KMS-11 (cell line): ENCODE measurements around the gene TMEM163.

Experiments used
- H2AFZ ChIP-seq: fragments of 200-600 bp; sonication (generic); 2 replicates; pipeline ENCODE4 v1.6.1; 2016; ENCODE audit warnings: antibody characterized with exemption, mixed run types, low read depth
- H3K27ac ChIP-seq: fragments of 200-600 bp; sonication (generic); 2 replicates; pipeline ENCODE4 v1.6.1; 2016; ENCODE audit warnings: mild to moderate bottlenecking, mixed run types
- H3K27me3 ChIP-seq: fragments of 200-600 bp; sonication (generic); 2 replicates; pipeline ENCODE4 v1.6.1; 2017; ENCODE audit warnings: mild to moderate bottlenecking, low read depth, mixed run types, moderate library complexity; ENCODE audit not compliant: insufficient read depth
- H3K36me3 ChIP-seq: fragments of 200-600 bp; sonication (generic); 2 replicates; pipeline ENCODE4 v1.6.1; 2017; ENCODE audit warnings: mild to moderate bottlenecking, mixed run types; ENCODE audit not compliant: insufficient read depth
- H3K4me1 ChIP-seq: fragments of 200-600 bp; sonication (generic); 2 replicates; pipeline ENCODE4 v1.6.1; 2016; ENCODE audit warnings: mild to moderate bottlenecking, low read depth, mixed run types; ENCODE audit not compliant: poor library complexity, severe bottlenecking
- H3K4me2 ChIP-seq: fragments of 200-600 bp; sonication (generic); 2 replicates; pipeline ENCODE4 v1.7.0; 2016; ENCODE audit warnings: mild to moderate bottlenecking, mixed run types
- H3K4me3 ChIP-seq: fragments of 200-600 bp; sonication (generic); IDR thresholded peaks from 2 replicates; pipeline ENCODE4 v1.6.1; 2017; ENCODE audit warnings: low read depth, low read length, mixed read lengths; ENCODE audit not compliant: insufficient read depth
- H3K79me2 ChIP-seq: fragments of 200-600 bp; sonication (generic); 2 replicates; pipeline ENCODE4 v1.6.1; 2016; ENCODE audit warnings: low read depth, mixed run types; ENCODE audit not compliant: insufficient read depth
- H3K9ac ChIP-seq: fragments of 200-600 bp; sonication (generic); 2 replicates; pipeline ENCODE4 v1.6.1; 2016; ENCODE audit warnings: mild to moderate bottlenecking, mixed run types
- H4K20me1 ChIP-seq: fragments of 200-600 bp; sonication (generic); 2 replicates; pipeline ENCODE4 v1.6.1; 2016; ENCODE audit warnings: mild to moderate bottlenecking, mixed run types; ENCODE audit not compliant: insufficient read depth
- TF ChIP-seq, protein P1 (sequence below): fragments of 200-600 bp; sonication (generic); conservative IDR thresholded peaks from 2 replicates; pipeline ENCODE4 v1.6.1; 2017; ENCODE audit warnings: low read depth, mild to moderate bottlenecking, antibody characterized with exemption, low read length, moderate library complexity, mixed read lengths

Gene TMEM163

GRCh38 chr2:134602666-134603065 lies 116.1 kb downstream of the TMEM163 start:
- TF ChIP-seq, protein P1, sequence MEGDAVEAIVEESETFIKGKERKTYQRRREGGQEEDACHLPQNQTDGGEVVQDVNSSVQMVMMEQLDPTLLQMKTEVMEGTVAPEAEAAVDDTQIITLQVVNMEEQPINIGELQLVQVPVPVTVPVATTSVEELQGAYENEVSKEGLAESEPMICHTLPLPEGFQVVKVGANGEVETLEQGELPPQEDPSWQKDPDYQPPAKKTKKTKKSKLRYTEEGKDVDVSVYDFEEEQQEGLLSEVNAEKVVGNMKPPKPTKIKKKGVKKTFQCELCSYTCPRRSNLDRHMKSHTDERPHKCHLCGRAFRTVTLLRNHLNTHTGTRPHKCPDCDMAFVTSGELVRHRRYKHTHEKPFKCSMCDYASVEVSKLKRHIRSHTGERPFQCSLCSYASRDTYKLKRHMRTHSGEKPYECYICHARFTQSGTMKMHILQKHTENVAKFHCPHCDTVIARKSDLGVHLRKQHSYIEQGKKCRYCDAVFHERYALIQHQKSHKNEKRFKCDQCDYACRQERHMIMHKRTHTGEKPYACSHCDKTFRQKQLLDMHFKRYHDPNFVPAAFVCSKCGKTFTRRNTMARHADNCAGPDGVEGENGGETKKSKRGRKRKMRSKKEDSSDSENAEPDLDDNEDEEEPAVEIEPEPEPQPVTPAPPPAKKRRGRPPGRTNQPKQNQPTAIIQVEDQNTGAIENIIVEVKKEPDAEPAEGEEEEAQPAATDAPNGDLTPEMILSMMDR, result no peak
- H3K9ac ChIP-seq, result no peak overlapping the region
- H3K4me3 ChIP-seq, result no peak overlapping the region
- no peak overlapping the region for H3K4me2 ChIP-seq
- H3K36me3 ChIP-seq, result no peaks in the 10 kb centered on the region
- H4K20me1 ChIP-seq, result no peaks in the 10 kb centered on the region
- H2AFZ ChIP-seq, result no peak overlapping the region
- no peaks in the 10 kb centered on the region for H3K27me3 ChIP-seq
- no peaks in the 10 kb centered on the region for H3K79me2 ChIP-seq
- H3K4me1 ChIP-seq, result no peaks in the 10 kb centered on the region
- H3K27ac ChIP-seq, result no peak overlapping the region

DNA sequence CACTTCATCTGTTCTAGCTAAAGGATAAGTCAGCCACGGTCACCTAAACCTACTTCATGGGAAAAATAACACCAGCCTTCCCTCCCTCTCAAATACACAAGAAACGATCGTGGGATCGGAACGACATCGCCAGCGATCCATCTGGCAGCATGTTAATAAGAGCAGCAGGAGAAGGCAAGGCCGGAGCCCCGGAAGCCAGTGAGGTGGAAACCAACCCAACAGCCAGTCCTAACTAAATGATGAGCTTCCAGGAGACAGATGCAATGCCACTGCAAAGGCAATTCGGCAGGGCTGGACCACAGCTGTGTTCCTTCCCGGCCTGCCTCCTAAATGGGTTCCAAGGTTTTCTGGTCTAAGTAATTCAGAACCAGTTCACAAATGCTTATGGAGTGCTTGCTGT lies 117.5 kb downstream of the TMEM163 start:
- Histone ChIP-seq H3K27me3 (no peaks in the 10 kb centered on the region), H4K20me1 (no peaks in the 10 kb centered on the region), H3K36me3 (no peaks in the 10 kb centered on the region), H3K9ac (no peak overlapping the region), H3K4me3 (no peak overlapping the region), H3K4me1 (no peaks in the 10 kb centered on the region), H3K79me2 (no peaks in the 10 kb centered on the region), H2AFZ (no peak overlapping the region), H3K27ac (no peak overlapping the region), H3K4me2 (no peak overlapping the region)
- TF ChIP-seq, protein P1, result no peak

- H3K27me3 ChIP-seq, result no peaks in the 10 kb centered on the region
- no peak overlapping the region for H3K4me2 ChIP-seq
- H3K27ac ChIP-seq, result no peak overlapping the region
- no peaks in the 10 kb centered on the region for H3K4me1 ChIP-seq
- no peak overlapping the region for H3K4me3 ChIP-seq
- H2AFZ ChIP-seq, result no peak overlapping the region
- no peaks in the 10 kb centered on the region for H4K20me1 ChIP-seq
- H3K79me2 ChIP-seq, result no peaks in the 10 kb centered on the region
- H3K9ac ChIP-seq, result no peak overlapping the region
- TF ChIP-seq, protein P1, result no peak
- H3K36me3 ChIP-seq, result no peaks in the 10 kb centered on the region
Observed at GRCh38 chr2:134600208-134600607, 118.6 kb downstream of the TMEM163 start.

GRCh38 chr2:134599236-134599635 lies 119.6 kb downstream of the TMEM163 start:
- no peaks in the 10 kb centered on the region for H3K4me1 ChIP-seq
- no peaks in the 10 kb centered on the region for H3K36me3 ChIP-seq
- H3K4me2 ChIP-seq, result no peak overlapping the region
- no peaks in the 10 kb centered on the region for H3K79me2 ChIP-seq
- no peak overlapping the region for H2AFZ ChIP-seq
- no peak overlapping the region for H3K9ac ChIP-seq
- no peaks in the 10 kb centered on the region for H4K20me1 ChIP-seq
- no peak overlapping the region for H3K27ac ChIP-seq
- TF ChIP-seq, protein P1, result no peak
- H3K4me3 ChIP-seq, result no peak overlapping the region
- H3K27me3 ChIP-seq, result no peaks in the 10 kb centered on the region
